Stimulated activated CD8-positive, alpha-beta memory T cell treated with anti-CD3 and anti-CD28 coated beads, Interleukin-2, amount 100 ng/mL, for 48 hours (primary cell): Measurements from ENCODE around the gene KCNA10.

Experiments used
- DNase-seq, 2 donors: peaks; one replicate each; pipeline ENCODE4 v3.0.0-alpha.2; 2020; ENCODE audit warnings: low read depth in 2 of 2

KCNA10 gene

GRCh38 chr1:110519125-110519810, at the start of gene KCNA10:
Gene KCNA10, minus strand, starts transcription at chr1:110519175. Its CDS starts 388 bp downstream, at chr1:110518787.
- DNase-seq: no peak

DNA sequence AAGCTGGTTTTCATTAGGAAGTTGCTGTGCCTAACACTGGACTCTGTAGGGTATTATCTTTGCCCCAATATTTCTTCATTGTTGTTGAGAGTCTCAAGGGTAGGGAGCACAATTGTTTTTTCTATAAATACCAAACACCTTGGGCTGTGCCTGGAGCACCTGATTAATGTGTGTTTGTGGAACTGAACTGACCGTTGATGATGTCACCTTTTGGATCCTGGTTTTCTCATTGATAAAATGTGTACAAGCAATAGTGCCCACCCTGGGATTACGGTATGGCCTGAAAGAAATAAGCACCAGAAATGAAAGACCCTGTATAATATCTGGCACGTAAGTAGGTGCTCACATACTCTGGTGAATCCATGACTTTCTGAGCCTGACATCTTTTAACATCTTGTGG, 47.9 kb upstream of the KCNA10 start:
- no peak for DNase-seq

DNA sequence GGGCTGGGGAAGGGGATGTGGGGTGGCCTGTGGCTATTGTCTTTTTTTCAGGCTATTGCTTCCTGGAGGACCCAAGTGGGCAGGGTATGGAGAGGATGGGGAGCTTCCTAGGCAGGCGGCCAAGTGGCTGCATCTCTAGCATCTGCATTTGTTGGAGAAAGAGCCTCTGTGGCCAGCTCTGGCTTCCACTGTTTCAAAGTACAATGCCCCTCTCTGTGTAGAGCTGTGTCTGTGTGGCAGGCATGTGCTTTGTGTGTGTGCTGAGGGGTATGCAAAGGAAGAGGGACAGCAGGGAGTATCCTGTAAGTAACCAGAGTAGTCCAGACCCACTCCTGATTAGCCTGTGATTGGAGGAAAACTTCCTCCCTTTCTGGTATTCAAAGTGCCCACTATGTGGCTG, 46.6 kb upstream of the KCNA10 start:
- DNase-seq: no peak

GRCh38 chr1:110563089-110563488, 44.1 kb upstream of the KCNA10 start:
- no peak for DNase-seq

- no peak for DNase-seq
Measured at GRCh38 chr1:110561596-110561995, 42.6 kb upstream of the KCNA10 start.

GRCh38 chr1:110559157-110559556, 40.2 kb upstream of the KCNA10 start:
- peak in 1 of 2 donors; percentile 6 for DNase-seq

GRCh38 chr1:110557481-110557880, 38.5 kb upstream of the KCNA10 start:
- DNase-seq: no peak

DNA sequence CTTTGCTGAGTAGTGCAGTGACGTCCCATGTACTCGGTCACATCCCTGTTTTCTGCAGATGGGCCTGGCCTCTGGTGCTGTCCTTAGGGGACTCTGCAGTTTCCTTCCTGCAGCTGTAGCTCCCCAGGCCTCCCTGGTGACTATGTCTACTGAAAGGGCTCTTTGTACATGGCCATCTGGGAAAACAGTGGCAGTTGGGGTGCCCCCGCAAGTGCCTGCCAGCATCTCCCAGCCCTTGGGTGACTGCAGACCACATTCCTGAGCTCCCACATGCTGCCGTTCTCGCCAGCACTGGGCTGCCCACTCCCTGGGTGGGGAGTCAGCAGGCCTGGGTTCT, 37.5 kb upstream of the KCNA10 start:
- DNase-seq: no peak

DNA sequence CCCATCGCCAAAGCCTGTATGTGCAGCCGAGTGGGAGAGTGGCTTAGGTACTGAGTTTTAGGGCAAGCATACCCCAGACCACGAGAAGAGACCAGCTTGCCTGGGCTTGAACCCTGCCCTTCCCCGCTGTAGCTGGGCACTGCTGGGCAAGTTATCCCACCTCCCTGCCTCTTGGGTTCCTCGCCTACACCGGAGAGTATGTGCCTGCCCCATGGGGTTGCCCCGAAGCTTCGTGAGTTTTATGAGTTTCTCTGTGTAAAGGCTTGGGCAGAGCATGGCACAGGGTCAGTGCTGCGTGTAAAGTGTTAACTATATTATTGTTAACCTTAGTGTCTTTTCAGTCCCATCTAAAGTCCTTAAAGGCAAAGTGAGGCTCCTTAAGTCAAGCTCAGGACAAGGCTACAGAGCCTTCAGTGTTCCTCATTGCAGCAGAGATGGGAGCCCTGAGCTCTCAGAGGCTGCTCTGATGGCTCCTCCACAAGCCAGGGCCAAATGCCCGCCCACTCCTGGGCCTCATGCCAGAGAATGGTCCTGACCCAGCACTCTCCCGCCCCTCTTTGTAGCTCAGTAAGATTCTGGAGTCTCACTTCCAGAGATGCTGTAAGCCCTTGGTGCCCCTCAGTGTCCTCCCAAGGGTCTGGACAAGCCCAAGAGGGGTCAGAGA, 37.0 kb upstream of the KCNA10 start:
- DNase-seq: no peak

GRCh38 chr1:110554871-110555801, 36.2 kb upstream of the KCNA10 start:
- peak; percentile 36 to 48 for DNase-seq

DNA sequence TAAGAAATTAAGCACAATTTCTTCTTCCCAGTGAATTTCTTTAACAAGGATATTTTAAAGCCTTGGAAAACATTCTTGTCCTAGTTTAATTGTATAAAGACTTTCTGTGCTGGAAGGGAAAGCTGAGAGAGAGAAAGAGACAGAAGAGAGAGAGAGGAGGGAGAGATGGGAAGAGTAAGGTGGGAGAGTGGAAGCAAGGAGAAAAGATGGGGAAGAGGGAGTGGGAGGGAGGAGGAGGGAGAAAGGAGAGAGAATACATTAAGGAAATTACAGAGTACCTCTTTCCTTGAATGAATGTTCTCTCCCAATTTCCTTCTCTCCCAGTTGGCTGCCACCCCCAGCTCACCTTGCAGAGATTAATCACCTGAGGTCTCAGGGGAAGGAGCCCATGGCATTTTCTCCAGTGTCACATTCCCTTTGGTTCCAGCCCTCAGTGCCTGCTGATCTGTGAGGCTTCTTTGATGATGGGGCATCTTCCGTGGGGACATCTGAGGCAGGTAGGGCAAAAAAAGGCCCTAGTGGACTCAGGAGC, 32.4 kb upstream of the KCNA10 start:
- no peak for DNase-seq

DNA sequence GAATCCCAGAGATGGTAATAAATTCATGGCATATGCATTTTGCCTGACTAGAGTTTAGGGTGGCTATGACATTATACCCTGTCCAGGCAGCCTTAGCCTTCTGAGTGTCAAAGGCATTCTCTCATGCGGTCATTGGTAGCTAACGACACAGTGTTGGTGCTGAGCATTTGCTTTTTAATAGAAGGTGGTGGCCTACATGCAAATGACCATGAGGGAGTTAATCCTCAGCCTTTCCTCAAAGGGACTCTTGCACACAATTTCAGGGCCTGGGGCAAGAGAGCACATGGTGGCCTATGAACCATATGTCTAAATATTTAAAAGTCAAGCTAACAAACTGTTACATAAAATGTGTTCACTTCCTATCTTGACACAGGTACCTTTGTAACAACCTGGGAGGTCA, 30.9 kb upstream of the KCNA10 start:
- DNase-seq: no peak

DNA sequence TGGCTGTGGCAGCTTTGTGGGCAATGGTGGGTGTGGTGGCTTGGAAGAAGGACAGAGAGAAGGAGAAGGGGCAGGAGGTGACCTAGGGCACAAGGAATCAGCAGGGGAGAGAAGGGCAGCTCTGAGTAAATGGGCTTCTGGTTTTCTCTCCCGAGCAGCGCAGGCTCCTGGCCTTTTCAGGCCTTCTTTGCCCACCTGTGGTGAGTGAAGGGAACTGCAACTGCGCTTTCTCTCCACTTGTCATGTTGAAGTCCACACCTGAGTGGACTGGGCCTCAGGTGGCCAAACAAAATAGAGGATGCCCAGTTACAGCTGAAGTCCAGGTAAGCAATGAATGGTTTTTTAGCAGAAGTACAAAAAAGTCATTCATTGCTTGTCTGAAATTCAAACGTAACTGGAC, 29.4 kb upstream of the KCNA10 start:
- DNase-seq: no peak

DNA sequence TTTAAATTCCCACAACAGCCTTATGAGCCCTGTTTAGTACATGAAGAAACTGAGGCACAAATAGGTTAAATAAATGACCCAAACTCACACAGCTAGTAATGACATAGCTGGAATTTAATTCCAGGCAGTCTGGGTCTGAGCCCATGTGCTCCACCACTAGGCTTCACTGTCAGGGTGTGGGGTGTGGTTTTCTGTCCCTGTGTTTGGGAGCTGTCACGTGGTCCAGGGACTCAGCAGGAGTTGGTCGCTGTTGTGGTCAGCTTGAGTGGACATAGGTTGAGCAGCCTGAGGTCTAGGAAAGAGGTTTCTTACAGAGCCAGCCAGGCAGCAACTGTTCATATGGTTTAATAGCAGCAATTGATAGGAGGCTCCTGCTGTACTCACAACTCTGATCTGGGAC, 28.0 kb upstream of the KCNA10 start:
- no peak for DNase-seq

DNA sequence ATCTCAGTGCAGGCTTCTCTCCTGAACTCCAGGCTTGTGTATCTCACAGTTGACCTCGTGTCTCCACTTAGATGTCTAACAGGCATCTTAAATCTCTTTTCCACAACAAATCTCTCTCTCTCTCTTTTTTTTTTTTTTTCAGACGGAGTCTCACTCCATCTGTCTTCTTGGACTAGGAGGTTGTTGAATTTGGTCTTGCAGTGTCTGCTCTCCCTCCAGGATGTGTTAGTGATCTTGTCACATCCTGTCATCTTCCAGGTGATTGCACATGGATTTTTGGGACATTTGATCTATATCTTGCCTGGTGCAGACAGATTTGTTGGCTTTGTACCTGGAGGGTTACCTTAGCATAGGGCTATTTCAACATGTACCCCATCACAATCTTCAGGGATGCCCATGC, 26.5 kb upstream of the KCNA10 start:
- no peak for DNase-seq

- DNase-seq: no peak
Measured at GRCh38 chr1:110544753-110545152, 25.8 kb upstream of the KCNA10 start.

- DNase-seq: no peak
Measured at GRCh38 chr1:110542725-110543124, 23.8 kb upstream of the KCNA10 start.

GRCh38 chr1:110541906-110542395, 23.0 kb upstream of the KCNA10 start:
- DNase-seq: no peak

DNA sequence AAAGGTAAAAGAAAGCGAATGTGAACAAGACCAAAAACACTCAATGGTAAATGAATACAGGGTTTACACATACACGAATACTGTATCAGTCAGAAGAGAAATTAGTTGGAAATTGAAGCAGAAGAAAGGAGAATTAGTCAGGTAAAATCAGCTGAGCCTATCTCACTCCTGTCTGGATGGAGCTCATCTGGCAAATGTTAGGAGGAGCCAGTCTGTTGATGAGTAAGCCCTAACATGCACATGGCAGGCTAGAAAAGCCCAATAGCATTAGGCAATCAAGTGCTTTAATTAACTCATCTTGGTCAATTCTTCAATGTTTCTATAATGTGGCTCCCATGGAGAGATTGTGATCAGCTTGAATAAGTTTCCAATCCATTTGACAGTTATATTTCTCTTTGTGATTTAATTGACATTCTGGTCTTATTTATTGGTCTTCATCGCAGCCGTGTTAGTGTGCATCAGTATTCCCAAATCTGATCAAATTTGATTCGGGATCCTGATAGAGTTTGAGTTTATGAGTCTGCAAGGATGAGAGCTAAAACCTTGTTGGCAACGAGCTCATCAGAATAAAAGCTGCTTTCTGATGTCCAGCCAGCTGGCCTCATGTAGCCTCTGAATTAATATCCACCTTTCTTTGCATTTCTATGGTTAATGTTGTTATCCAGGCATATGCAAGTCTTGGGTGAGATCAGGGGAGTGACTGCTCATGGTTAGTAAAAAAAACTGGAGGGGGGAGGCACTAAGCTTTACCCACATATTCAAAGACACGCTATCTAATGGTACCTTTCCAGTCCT, 22.1 kb upstream of the KCNA10 start:
- DNase-seq: no peak

- no peak for DNase-seq
Measured at GRCh38 chr1:110538921-110539320, 19.9 kb upstream of the KCNA10 start.

GRCh38 chr1:110538075-110538474, 19.1 kb upstream of the KCNA10 start:
- no peak for DNase-seq
